Endothelial cell of umbilical vein (primary cell): ENCODE data around the gene KITLG. TPM values are rescaled to one million over a fixed set of nuclear protein-coding genes. Genes with fewer than 3 reads are reported as not detected.

Experiments
- BruUV-seq: library from RNA; stranded (reverse); fragments of 400-500 nt; replicated peaks from 2 replicates; lab custom pipeline; 2021; lab: Mats Ljungman, UMichigan
- CTCF ChIA-PET: fragments of 300-600, 350-600 bp; sonication (Branson Sonifier 250); formaldehyde crosslinking; loops from one replicate; lab custom pipeline; 2021; ENCODE audit warnings: antibody characterized with exemption, inconsistent platforms; lab: Charles Lee
- POLR2A ChIA-PET: fragments of 300-600, 350-600 bp; sonication (Branson Sonifier 250); formaldehyde crosslinking; loops from one replicate; lab custom pipeline; 2021; ENCODE audit warnings: antibody characterized with exemption, inconsistent platforms; lab: Charles Lee
- DNase-seq: peaks from one replicate; pipeline ENCODE4 v3.0.0-alpha.2; 2011; ENCODE audit warnings: low read depth, low spot score
- FAIRE-seq: peaks from 2 replicates; lab custom pipeline; 2011; peaks lifted over from hg19 to GRCh38; lab: Jason Lieb, UNC
- H2AFZ ChIP-seq: 2 replicates; pipeline ENCODE4 v1.6.0; 2012; ENCODE audit warnings: low read depth, low read length, control low read depth, inconsistent platforms
- H3K27ac ChIP-seq: 2 replicates; pipeline ENCODE4 v1.5.1; 2011; ENCODE audit warnings: low read depth, mild to moderate bottlenecking, control low read depth, low read length, moderate library complexity; ENCODE audit not compliant: insufficient read depth
- H3K27me3 ChIP-seq, 2 experiments: 2 replicates each; pipeline versions ENCODE4 v1.6.0 to v1.6.1; 2011; ENCODE audit warnings: low read length in 2 of 2, mixed read lengths in 1 of 2; ENCODE audit not compliant: control insufficient read depth in 2 of 2, insufficient read depth in 2 of 2
- H3K36me3 ChIP-seq, 2 experiments: 2 replicates in 1 of 2; 3 replicates in 1 of 2; pipeline ENCODE4 v1.5.1; 2011; ENCODE audit warnings: low read length in 2 of 2, mild to moderate bottlenecking in 1 of 2, moderate library complexity in 1 of 2; ENCODE audit not compliant: control insufficient read depth in 2 of 2, insufficient read depth in 2 of 2; ENCODE audit errors: extremely low read depth in 1 of 2
- H3K4me1 ChIP-seq: 3 replicates; pipeline ENCODE4 v1.5.1; 2011; ENCODE audit warnings: mild to moderate bottlenecking, low read length; ENCODE audit not compliant: control insufficient read depth, insufficient read depth; ENCODE audit errors: extremely low read depth
- H3K4me2 ChIP-seq: 2 replicates; pipeline ENCODE4 v1.6.1; 2011; ENCODE audit warnings: low read length, control low read depth, mixed read lengths; ENCODE audit not compliant: insufficient read depth
- H3K4me3 ChIP-seq, 3 experiments: fragments of 200-600 bp in 1 of 3; sonication (generic), shearing (Covaris generic) in 1 of 3; replicated peaks in 1 of 3; 2 replicates each; pipeline ENCODE4 v1.5.1; 2011 to 2016; ENCODE audit warnings: control low read depth in 3 of 3, low read length in 3 of 3, mild to moderate bottlenecking in 2 of 3, inconsistent platforms in 1 of 3, low read depth in 1 of 3, moderate library complexity in 1 of 3; ENCODE audit not compliant: insufficient read depth in 1 of 3
- H3K79me2 ChIP-seq: 2 replicates; pipeline ENCODE4 v1.6.0; 2012; ENCODE audit warnings: low read length, inconsistent platforms; ENCODE audit not compliant: control insufficient read depth, insufficient read depth
- H3K9ac ChIP-seq: replicated peaks from 2 replicates; pipeline ENCODE3; 2011; ENCODE audit warnings: low read length, control low read depth; ENCODE audit not compliant: insufficient read depth; ENCODE audit errors: extremely low read depth
- H3K9me1 ChIP-seq: replicated peaks from 3 replicates; pipeline ENCODE4 v1.6.0; 2011; ENCODE audit warnings: mild to moderate bottlenecking, low read length; ENCODE audit not compliant: control insufficient read depth, insufficient read depth; ENCODE audit errors: extremely low read depth
- H3K9me3 ChIP-seq: replicated peaks from 2 replicates; pipeline ENCODE4 v1.5.1; 2012; ENCODE audit warnings: low read length, inconsistent platforms; ENCODE audit not compliant: control insufficient read depth, insufficient read depth
- H4K20me1 ChIP-seq: replicated peaks from 2 replicates; pipeline ENCODE3; 2011; ENCODE audit warnings: mild to moderate bottlenecking, low read length; ENCODE audit not compliant: control insufficient read depth, insufficient read depth; ENCODE audit errors: extremely low read depth
- EZH2 ChIP-seq: IDR thresholded peaks from 2 replicates; pipeline ENCODE4 v1.6.1; 2012; ENCODE audit warnings: borderline replicate concordance, low read depth, mild to moderate bottlenecking, moderate library complexity, low read length, inconsistent platforms; ENCODE audit not compliant: severe bottlenecking
- FOS ChIP-seq: IDR thresholded peaks from 2 replicates; pipeline ENCODE4 v1.6.1; 2011; ENCODE audit warnings: mild to moderate bottlenecking, low read length, moderate library complexity, borderline replicate concordance; ENCODE audit not compliant: insufficient read depth
- GATA2 ChIP-seq: IDR thresholded peaks from 2 replicates; pipeline ENCODE4 v1.7.0; 2011; ENCODE audit warnings: low read depth, mild to moderate bottlenecking, moderate library complexity, mixed read lengths, low read length; ENCODE audit not compliant: insufficient read length, insufficient read depth
- dilution Hi-C: fragments of 300-500 bp; cut with MboI; formaldehyde crosslinking; loops from one replicate; pipeline ENCODE4 v1.15.0; 2019; ENCODE audit warnings: low sequenced_read_pairs; ENCODE audit not compliant: extremely low pct_ligation_motif_present
- intact Hi-C: fragments of 100-400 bp; cut with micrococcal nuclease; formaldehyde crosslinking; loops from one replicate; pipeline ENCODE4 v1.10.0; 2022
- polyA plus RNA-seq, 4 experiments: library from polyadenylated mRNA; depleted of rRNA in 3 of 4; stranded (reverse) in 3 of 4; unstranded in 1 of 4; fragments of >200 nt; gene quantifications; 2 replicates each; pipeline versions ENCODE4 v1.2.1 to v1.2.3, GENCODE V29; 2011 to 2012; ENCODE audit warnings: missing spikeins in 1 of 4
- total RNA-seq: library from RNA; stranded (reverse); gene quantifications from 2 replicates; pipeline ENCODE4 v1.2.3, GENCODE V29; 2021

The KITLG gene
- total and polyA plus RNA-seq, 2 donors (not counting 3 experiments of a cell fraction or from before 2014, with no cell fraction given): 3.8 to 32.5 TPM

- CTCF ChIA-PET: interaction anchor here (3.3 kb wide), 1 partner anchor 11 kb away, joined by 10 read pairs; no protein-coding TSS in a partner anchor
- Histone ChIP-seq H3K27me3 (no peaks in the 10 kb centered on the region), H3K27ac (no peak overlapping the region), H3K79me2 (no peaks in the 10 kb centered on the region), H3K4me3 (no peak overlapping the region), H3K4me2 (no peak overlapping the region), H3K4me1 (no peaks in the 10 kb centered on the region), H3K9ac (no peak overlapping the region), H3K9me3 (no peaks in the 10 kb centered on the region), H2AFZ (no peak overlapping the region), H3K9me1 (no peaks in the 10 kb centered on the region), H4K20me1 (no peaks in the 10 kb centered on the region), H3K36me3 (no peaks in the 10 kb centered on the region)
- POLR2A ChIA-PET: no interaction called here
- BruUV-seq: no TSS peak
- DNase-seq: no peak
- FAIRE-seq: no peak
- dilution Hi-C loops: no loop called here
- intact Hi-C loops: no loop called here
- TF ChIP-seq GATA2 (no peak), EZH2 (no peak)
These were observed 47.2 kb upstream of the KITLG start for GRCh38 chr12:88627501-88627900.

- POLR2A ChIA-PET: no interaction called here
These were observed 45.1 kb upstream of the KITLG start for GRCh38 chr12:88625356-88625755.

More at GRCh38 chr12:88625356-88625755, 45.1 kb upstream of the KITLG start:
- intact Hi-C loops (no loop called here), dilution Hi-C loops (no loop called here)
- Histone ChIP-seq H3K9me3 (no peaks in the 10 kb centered on the region), H3K9me1 (no peaks in the 10 kb centered on the region), H3K4me1 (no peaks in the 10 kb centered on the region), H3K27ac (no peak overlapping the region), H3K79me2 (no peaks in the 10 kb centered on the region), H2AFZ (no peak overlapping the region), H4K20me1 (no peaks in the 10 kb centered on the region), H3K4me3 (no peak overlapping the region), H3K27me3 (no peaks in the 10 kb centered on the region), H3K36me3 (no peaks in the 10 kb centered on the region), H3K9ac (no peak overlapping the region), H3K4me2 (no peak overlapping the region)
- BruUV-seq: no TSS peak
- TF ChIP-seq EZH2 (no peak), FOS (no peak)
- DNase-seq: no peak
- no peak for FAIRE-seq
- CTCF ChIA-PET: interaction anchor here (1.7 kb wide), 1 partner anchor 9 kb away, joined by 4 read pairs; no protein-coding TSS in a partner anchor
